HEK293T (cell line): ENCODE data around the gene CDX2.

Experiments used
- BHLHE40 ChIP-seq: fragments of 450-650 bp; IDR thresholded peaks from 2 replicates; pipeline ENCODE4 v1.6.1; 2016; ENCODE audit warnings: mild to moderate bottlenecking, moderate library complexity, borderline replicate concordance
- CTBP1 ChIP-seq: fragments of 450-650 bp; IDR thresholded peaks from 2 replicates; pipeline ENCODE4 v1.6.1; 2016; ENCODE audit warnings: borderline replicate concordance
- ELF4 ChIP-seq: fragments of 450-650 bp; IDR thresholded peaks from 2 replicates; pipeline ENCODE4 v1.6.1; 2017; ENCODE audit warnings: antibody characterized with exemption
- FOXA1 ChIP-seq: fragments of 450-650 bp; IDR thresholded peaks from 2 replicates; pipeline ENCODE4 v1.6.1; 2016; ENCODE audit warnings: mild to moderate bottlenecking
- FOXK2 ChIP-seq: fragments of 450-650 bp; IDR thresholded peaks from 2 replicates; pipeline ENCODE4 v1.6.1; 2016; ENCODE audit warnings: mild to moderate bottlenecking
- LEF1 ChIP-seq: fragments of 450-650 bp; IDR thresholded peaks from 2 replicates; pipeline ENCODE4 v1.6.1; 2017; ENCODE audit warnings: mild to moderate bottlenecking, borderline replicate concordance
- SP1 ChIP-seq: fragments of 450-650 bp; IDR thresholded peaks from 2 replicates; pipeline ENCODE4 v1.6.1; 2017
- SUZ12 ChIP-seq: fragments of 450-650 bp; IDR thresholded peaks from 2 replicates; pipeline ENCODE4 v1.6.1; 2016; ENCODE audit warnings: mild to moderate bottlenecking
- ZNF384 ChIP-seq: fragments of 450-650 bp; IDR thresholded peaks from 2 replicates; pipeline ENCODE4 v1.6.1; 2016

- no peak for TF ChIP-seq SUZ12
- TF ChIP-seq SP1 = no peak
- TF ChIP-seq FOXK2 = no peak
- TF ChIP-seq CTBP1 = no peak
- no peak for TF ChIP-seq ELF4
- no peak for TF ChIP-seq LEF1
- no peak for TF ChIP-seq FOXA1
- TF ChIP-seq ZNF384 = no peak
- no peak for TF ChIP-seq BHLHE40
Measured at GRCh38 chr13:27962128-27962841, 6.8 kb downstream of the CDX2 start.
